ENCODE results near the gene EARS2. TPM values are rescaled to one million over a fixed set of nuclear protein-coding genes. Genes with fewer than 3 reads are reported as not detected.

EARS2 gene
- total and polyA plus RNA-seq, 10 of the 15 experiments (the other 5 are each of a cell fraction or from before 2014, with no cell fraction given): 12.9 to 65.9 (median 33.5) TPM

Other genes with a start within 250 kb of the EARS2 start
Only the 7 nearest of the 9 such genes appear.
- 9.7 and 12.1 TPM in 2 replicates for gene COG7, start 104.2 kb downstream of the EARS2 start, total RNA-seq (2014; rRNA removed)
- gene COG7, start 104.2 kb downstream of the EARS2 start, total RNA-seq (2014; rRNA removed; fragmentation: Illumina TruSeq; extraction: Trizol): 9.4 and 10.0 TPM in 2 replicates
- gene COG7, start 104.2 kb downstream of the EARS2 start, total RNA-seq (2021): 9.4 and 10.9 TPM in 2 replicates
- gene COG7, start 104.2 kb downstream of the EARS2 start, polyA plus RNA-seq (2011; rRNA removed): 12.6 and 24.0 TPM in 2 replicates
- gene COG7, start 104.2 kb downstream of the EARS2 start, polyA plus RNA-seq (2014; fragmentation: Illumina TruSeq; extraction: Trizol): 8.2 and 10.6 TPM in 2 replicates
- gene COG7, start 104.2 kb downstream of the EARS2 start, polyA plus RNA-seq (2014; fragmentation: Nextera tagmentation; extraction: Ambion mirVana): 1 to 10 TPM; 2.9 to 7.5 TPM
- gene COG7, start 104.2 kb downstream of the EARS2 start, polyA plus RNA-seq (2014; rRNA removed): 12.8 and 14.9 TPM in 2 replicates
- gene COG7, start 104.2 kb downstream of the EARS2 start, polyA plus RNA-seq (2016; fragmentation: Nextera tagmentation; extraction: Ambion mirVana): 1 to 10 TPM; 9.5 to 9.9 TPM
- 57.9 and 62.0 TPM in 2 replicates for gene GGA2, start 46.9 kb downstream of the EARS2 start, total RNA-seq (2014; rRNA removed)
- gene GGA2, start 46.9 kb downstream of the EARS2 start, total RNA-seq (2014; rRNA removed; fragmentation: Illumina TruSeq; extraction: Trizol): 56.8 and 56.9 TPM in 2 replicates
- gene GGA2, start 46.9 kb downstream of the EARS2 start, total RNA-seq (2021): 106 and 113 TPM in 2 replicates
- 105 and 145 TPM in 2 replicates for gene GGA2, start 46.9 kb downstream of the EARS2 start, polyA plus RNA-seq (2011; rRNA removed)
- gene GGA2, start 46.9 kb downstream of the EARS2 start, polyA plus RNA-seq (2014; fragmentation: Illumina TruSeq; extraction: Trizol): 153 and 192 TPM in 2 replicates
- gene GGA2, start 46.9 kb downstream of the EARS2 start, polyA plus RNA-seq (2014; fragmentation: Nextera tagmentation; extraction: Ambion mirVana): 10 to 100 TPM; 14.1 to 21.5 TPM
- gene GGA2, start 46.9 kb downstream of the EARS2 start, polyA plus RNA-seq (2014; rRNA removed): 75.1 and 77.2 TPM in 2 replicates
- 10 to 100 TPM; 96.0 to 97.1 TPM for gene GGA2, start 46.9 kb downstream of the EARS2 start, polyA plus RNA-seq (2016; fragmentation: Nextera tagmentation; extraction: Ambion mirVana)
- gene UBFD1, start 377 bp upstream of the EARS2 start, total RNA-seq (2014; rRNA removed): 31.3 and 38.3 TPM in 2 replicates
- 18.1 and 19.0 TPM in 2 replicates for gene UBFD1, start 377 bp upstream of the EARS2 start, total RNA-seq (2014; rRNA removed; fragmentation: Illumina TruSeq; extraction: Trizol)
- 45.8 and 48.5 TPM in 2 replicates for gene UBFD1, start 377 bp upstream of the EARS2 start, total RNA-seq (2021)
- gene UBFD1, start 377 bp upstream of the EARS2 start, polyA plus RNA-seq (2011; rRNA removed): 37.6 and 41.9 TPM in 2 replicates
- 23.4 and 23.7 TPM in 2 replicates for gene UBFD1, start 377 bp upstream of the EARS2 start, polyA plus RNA-seq (2014; fragmentation: Illumina TruSeq; extraction: Trizol)
- gene UBFD1, start 377 bp upstream of the EARS2 start, polyA plus RNA-seq (2014; fragmentation: Nextera tagmentation; extraction: Ambion mirVana): 1 to 10 TPM; 7.3 to 7.9 TPM
- gene UBFD1, start 377 bp upstream of the EARS2 start, polyA plus RNA-seq (2014; rRNA removed): 31.1 and 40.7 TPM in 2 replicates
- gene UBFD1, start 377 bp upstream of the EARS2 start, polyA plus RNA-seq (2016; fragmentation: Nextera tagmentation; extraction: Ambion mirVana): 10 to 100 TPM; 33.2 to 38.6 TPM
- 258 and 271 TPM in 2 replicates for gene NDUFAB1, start 39.0 kb upstream of the EARS2 start, total RNA-seq (2014; rRNA removed)
- gene NDUFAB1, start 39.0 kb upstream of the EARS2 start, total RNA-seq (2014; rRNA removed; fragmentation: Illumina TruSeq; extraction: Trizol): 115 and 123 TPM in 2 replicates
- 131 and 137 TPM in 2 replicates for gene NDUFAB1, start 39.0 kb upstream of the EARS2 start, total RNA-seq (2021)
- gene NDUFAB1, start 39.0 kb upstream of the EARS2 start, polyA plus RNA-seq (2011; rRNA removed): 237 and 375 TPM in 2 replicates
- 64.1 and 79.9 TPM in 2 replicates for gene NDUFAB1, start 39.0 kb upstream of the EARS2 start, polyA plus RNA-seq (2014; fragmentation: Illumina TruSeq; extraction: Trizol)
- gene NDUFAB1, start 39.0 kb upstream of the EARS2 start, polyA plus RNA-seq (2014; fragmentation: Nextera tagmentation; extraction: Ambion mirVana): 100 to 1,000 TPM in 1 of 2 experiments, 10 to 100 TPM in 1; 99.8 to 226 TPM
- gene NDUFAB1, start 39.0 kb upstream of the EARS2 start, polyA plus RNA-seq (2014; rRNA removed): 325 and 378 TPM in 2 replicates
- gene NDUFAB1, start 39.0 kb upstream of the EARS2 start, polyA plus RNA-seq (2016; fragmentation: Nextera tagmentation; extraction: Ambion mirVana): 100 to 1,000 TPM; 564 to 584 TPM
- 15.8 and 18.0 TPM in 2 replicates for gene PALB2, start 84.0 kb upstream of the EARS2 start, total RNA-seq (2014; rRNA removed)
- 23.4 and 23.8 TPM in 2 replicates for gene PALB2, start 84.0 kb upstream of the EARS2 start, total RNA-seq (2014; rRNA removed; fragmentation: Illumina TruSeq; extraction: Trizol)
- gene PALB2, start 84.0 kb upstream of the EARS2 start, total RNA-seq (2021): 17.1 and 17.3 TPM in 2 replicates
- gene PALB2, start 84.0 kb upstream of the EARS2 start, polyA plus RNA-seq (2011; rRNA removed): 12.4 and 18.8 TPM in 2 replicates
- gene PALB2, start 84.0 kb upstream of the EARS2 start, polyA plus RNA-seq (2014; fragmentation: Illumina TruSeq; extraction: Trizol): 18.7 and 22.6 TPM in 2 replicates
- gene PALB2, start 84.0 kb upstream of the EARS2 start, polyA plus RNA-seq (2014; fragmentation: Nextera tagmentation; extraction: Ambion mirVana): 10 to 100 TPM in 1 of 2 experiments, 1 to 10 TPM in 1; 9.2 to 15.1 TPM
- gene PALB2, start 84.0 kb upstream of the EARS2 start, polyA plus RNA-seq (2014; rRNA removed): 12.2 and 17.8 TPM in 2 replicates
- gene PALB2, start 84.0 kb upstream of the EARS2 start, polyA plus RNA-seq (2016; fragmentation: Nextera tagmentation; extraction: Ambion mirVana): 10 to 100 TPM; 22.4 to 24.6 TPM
- 49.1 and 61.9 TPM in 2 replicates for gene DCTN5, start 84.1 kb upstream of the EARS2 start, total RNA-seq (2014; rRNA removed)
- 66.6 and 69.3 TPM in 2 replicates for gene DCTN5, start 84.1 kb upstream of the EARS2 start, total RNA-seq (2014; rRNA removed; fragmentation: Illumina TruSeq; extraction: Trizol)
- 84.7 and 86.6 TPM in 2 replicates for gene DCTN5, start 84.1 kb upstream of the EARS2 start, total RNA-seq (2021)
- 153 and 159 TPM in 2 replicates for gene DCTN5, start 84.1 kb upstream of the EARS2 start, polyA plus RNA-seq (2011; rRNA removed)
- gene DCTN5, start 84.1 kb upstream of the EARS2 start, polyA plus RNA-seq (2014; fragmentation: Illumina TruSeq; extraction: Trizol): 97.1 and 108 TPM in 2 replicates
- gene DCTN5, start 84.1 kb upstream of the EARS2 start, polyA plus RNA-seq (2014; fragmentation: Nextera tagmentation; extraction: Ambion mirVana): 10 to 100 TPM; 69.2 to 72.5 TPM
- gene DCTN5, start 84.1 kb upstream of the EARS2 start, polyA plus RNA-seq (2014; rRNA removed): 66.4 and 76.2 TPM in 2 replicates
- gene DCTN5, start 84.1 kb upstream of the EARS2 start, polyA plus RNA-seq (2016; fragmentation: Nextera tagmentation; extraction: Ambion mirVana): 100 to 1,000 TPM; 123 to 126 TPM
- gene PLK1, start 121.5 kb upstream of the EARS2 start, total RNA-seq (2014; rRNA removed): 67.2 and 79.9 TPM in 2 replicates
- 23.4 and 27.3 TPM in 2 replicates for gene PLK1, start 121.5 kb upstream of the EARS2 start, total RNA-seq (2014; rRNA removed; fragmentation: Illumina TruSeq; extraction: Trizol)
- 120 and 124 TPM in 2 replicates for gene PLK1, start 121.5 kb upstream of the EARS2 start, total RNA-seq (2021)
- 31.1 and 59.2 TPM in 2 replicates for gene PLK1, start 121.5 kb upstream of the EARS2 start, polyA plus RNA-seq (2011; rRNA removed)
- 145 and 189 TPM in 2 replicates for gene PLK1, start 121.5 kb upstream of the EARS2 start, polyA plus RNA-seq (2014; fragmentation: Illumina TruSeq; extraction: Trizol)
- gene PLK1, start 121.5 kb upstream of the EARS2 start, polyA plus RNA-seq (2014; fragmentation: Nextera tagmentation; extraction: Ambion mirVana): 10 to 100 TPM; 11.3 to 19.5 TPM
- gene PLK1, start 121.5 kb upstream of the EARS2 start, polyA plus RNA-seq (2014; rRNA removed): 89.2 and 107 TPM in 2 replicates
- 100 to 1,000 TPM; 184 to 191 TPM for gene PLK1, start 121.5 kb upstream of the EARS2 start, polyA plus RNA-seq (2016; fragmentation: Nextera tagmentation; extraction: Ambion mirVana)

Data from GM12878 (cell line).